PC-9 (cell line): ENCODE results near the gene CCR3.

Source experiments
- CTCF ChIP-seq: fragments of 200-600 bp; sonication (generic); conservative IDR thresholded peaks from 2 replicates; pipeline ENCODE4 v1.6.1; 2017; ENCODE audit warnings: mixed run types, antibody characterized with exemption, mild to moderate bottlenecking, moderate library complexity
- EZH2 ChIP-seq: fragments of 200-600 bp; sonication (generic); IDR thresholded peaks from 2 replicates; pipeline ENCODE4 v1.8.0; 2017; ENCODE audit warnings: antibody characterized with exemption, low read depth

DNA sequence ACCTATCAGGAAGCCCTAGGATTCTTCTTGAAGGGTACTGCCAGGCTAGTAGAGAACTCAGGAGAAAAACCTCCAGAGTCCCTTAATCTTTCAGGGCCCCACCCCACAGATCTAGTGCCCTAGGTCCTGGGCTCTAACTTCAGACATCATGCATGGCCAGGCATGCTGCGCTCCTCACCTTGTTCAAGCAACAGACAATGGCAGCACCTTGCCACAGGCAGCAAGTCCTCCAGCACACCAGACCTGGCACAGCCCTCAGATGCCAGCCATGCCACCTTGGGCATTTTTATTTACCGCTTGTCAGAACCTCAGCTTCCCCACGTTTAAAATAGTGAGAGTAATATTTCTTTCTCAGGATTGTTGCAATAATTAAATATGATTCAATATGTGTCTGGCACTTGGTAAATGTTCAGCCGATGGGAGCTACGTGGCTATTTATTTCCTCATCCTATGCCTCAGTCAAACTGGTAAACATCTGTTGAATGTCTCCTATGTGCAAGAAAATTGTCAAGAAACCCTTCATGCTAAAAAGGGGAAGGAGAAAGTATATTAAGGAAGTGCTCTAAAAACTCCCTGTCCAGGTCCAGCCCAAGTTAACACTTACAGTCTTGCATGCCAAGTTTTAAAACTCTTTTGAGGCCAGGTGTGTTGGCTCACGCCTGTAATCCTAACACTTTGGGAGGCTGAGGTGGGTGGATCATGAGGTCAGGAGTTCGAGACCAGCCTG, 19.7 kb upstream of the CCR3 start:
- TF ChIP-seq CTCF (no peak), EZH2 (no peak)
